Neural cell (in vitro differentiated cells): ENCODE results near the gene MINDY4.

Experiments
- CTCF ChIP-seq: fragments of 450-650 bp; IDR thresholded peaks from 2 replicates; pipeline ENCODE4 v1.5.1; 2014; ENCODE audit warnings: antibody characterized with exemption, mild to moderate bottlenecking, moderate library complexity; ENCODE audit not compliant: poor library complexity, severe bottlenecking
- POLR2AphosphoS5 ChIP-seq: IDR thresholded peaks from 2 replicates; pipeline ENCODE4 v1.6.1; 2012

DNA sequence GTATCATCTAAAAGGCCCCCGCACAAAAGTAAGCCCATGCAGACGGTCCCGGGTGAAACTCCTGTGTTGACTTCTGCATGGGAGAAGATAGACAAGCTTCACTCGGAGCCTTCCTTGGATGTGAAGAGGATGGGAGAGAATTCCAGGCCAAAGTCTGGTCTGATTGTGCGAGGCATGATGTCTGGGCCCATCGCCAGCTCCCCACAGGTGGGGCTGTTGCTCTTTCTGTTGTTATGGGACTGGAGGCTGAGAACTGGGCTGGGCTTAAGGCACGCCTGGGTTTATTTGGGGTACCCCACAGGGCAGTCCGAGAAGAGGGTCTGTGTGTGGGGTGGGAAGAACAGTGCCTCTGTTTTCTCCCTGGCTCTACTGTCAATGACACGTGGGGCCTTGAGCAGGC lies 14.6 kb downstream of the MINDY4 start:
- TF ChIP-seq CTCF (no peak), POLR2AphosphoS5 (no peak)
